ENCODE measurements around the gene SMIM23. TPM values are rescaled to one million over a fixed set of nuclear protein-coding genes. Genes with fewer than 3 reads are reported as not detected.

The SMIM23 gene
- polyA plus RNA-seq, 1 of the 3 experiments (the other 2 are of a cell fraction) = not detected

DNA sequence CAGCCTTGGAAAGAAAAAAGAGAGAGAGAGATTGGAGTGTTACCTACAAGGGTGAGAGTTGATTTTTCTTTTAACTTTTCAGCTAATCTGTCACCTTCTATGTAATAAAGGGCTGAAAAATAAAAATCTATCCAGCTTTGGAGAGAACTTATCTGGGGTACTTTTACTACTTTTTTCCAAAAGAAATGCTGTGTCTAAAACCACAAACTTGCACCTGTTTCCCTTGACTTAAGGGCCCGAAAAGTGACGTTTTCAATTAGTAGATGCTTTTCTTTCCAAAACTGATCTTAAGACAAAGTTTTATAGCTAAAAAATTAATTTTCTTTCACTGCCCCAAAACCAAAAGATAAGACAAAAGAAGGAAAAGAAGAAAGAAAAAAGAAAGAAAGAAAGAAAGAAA lies 48.8 kb downstream of the SMIM23 start:
- H3K36me3 ChIP-seq (replicated peaks in 1 of 2; ENCODE audit: control insufficient read depth in 1 of 2, insufficient read depth in 2 of 2, low read length in 1 of 2) = no peaks in the 10 kb centered on the region
- H2AFZ ChIP-seq (ENCODE audit: low read depth) = no peak overlapping the region
- no peak overlapping the region for H3K9ac ChIP-seq
- no peaks in the 10 kb centered on the region; the same call in 1 of the 2 replicates for H3K9me3 ChIP-seq
- DNase-seq = no peak
- no peak overlapping the region for H3K4me2 ChIP-seq
- 80% methylated on average over 2 of the region's 2 CpGs for WGBS (ENCODE audit: low lambda C conversion rate)
- no peaks in the 10 kb centered on the region for H3F3A ChIP-seq (replicated peaks; ENCODE audit: insufficient read depth)
- no peaks in the 10 kb centered on the region for H3K27me3 ChIP-seq (ENCODE audit: insufficient read depth)
- no peak overlapping the region for H3K4me3 ChIP-seq (ENCODE audit: low read depth in 2 of 2, low read length in 1 of 2)
- no peaks in the 10 kb centered on the region for H3K4me1 ChIP-seq (ENCODE audit: control insufficient read depth in 1 of 2, insufficient read depth in 2 of 2, low read depth in 1 of 2, low read length in 1 of 2)
- H4K20me1 ChIP-seq (ENCODE audit: insufficient read depth) = no peaks in the 10 kb centered on the region
- H3K9me2 ChIP-seq = no peaks in the 10 kb centered on the region
- ChIA-PET POLR2A (no interaction called here), CTCF (interaction anchor here (1.6 kb wide), 1 partner anchor 204 kb away, joined by 3 read pairs; no protein-coding TSS in a partner anchor)
- no peak overlapping the region for H3K27ac ChIP-seq (ENCODE audit: low read depth in 2 of 2, low read length in 1 of 2)
- H3K79me2 ChIP-seq (ENCODE audit: insufficient read depth) = no peaks in the 10 kb centered on the region
- TF ChIP-seq IRF3 (IDR thresholded peaks at IDR 0.05; ENCODE audit: low read depth, low read length) (no peak), FOSL2 (IDR thresholded peaks at IDR 0.05; ENCODE audit: borderline replicate concordance, low read depth) (no peak), JUND (IDR thresholded peaks at IDR 0.05) (no peak), RXRA (IDR thresholded peaks at IDR 0.05; ENCODE audit: borderline replicate concordance, low read depth) (no peak), FOXM1 (IDR thresholded peaks at IDR 0.05; ENCODE audit: low read depth) (no peak), ELF1 (IDR thresholded peaks at IDR 0.05) (no peak), MXI1 (IDR thresholded peaks at IDR 0.05; ENCODE audit: low read depth, low read length) (no peak), FOXJ3 (CRISPR knock-in tag; IDR thresholded peaks at IDR 0.05) (no peak), GABPA (IDR thresholded peaks at IDR 0.05; ENCODE audit: low read depth) (no peak)

DNA sequence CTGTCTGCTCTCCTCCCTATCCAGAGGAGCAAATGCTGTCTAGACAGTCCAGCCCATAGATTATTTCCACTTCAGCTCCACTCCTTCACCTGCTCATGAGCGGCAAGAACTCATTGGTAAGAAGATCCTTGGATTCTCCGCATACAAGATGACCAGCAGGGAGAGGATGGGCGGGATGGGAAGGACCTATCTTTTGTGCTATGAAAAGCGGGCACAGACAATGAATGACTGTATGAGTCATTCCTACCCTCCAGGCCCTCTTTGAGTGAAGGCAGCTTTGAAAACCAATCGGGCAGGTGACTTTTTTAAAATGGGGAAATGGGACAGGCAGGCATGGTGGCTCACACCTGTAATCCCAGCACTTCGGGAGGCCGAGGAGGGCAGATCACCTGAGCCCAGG lies 49.4 kb downstream of the SMIM23 start:
- no peaks in the 10 kb centered on the region for H3F3A ChIP-seq (replicated peaks; ENCODE audit: insufficient read depth)
- no peaks in the 10 kb centered on the region for H3K27me3 ChIP-seq (ENCODE audit: insufficient read depth)
- 75% methylated on average over 7 of the region's 7 CpGs for WGBS (ENCODE audit: low lambda C conversion rate)
- H3K79me2 ChIP-seq (ENCODE audit: insufficient read depth) = no peaks in the 10 kb centered on the region
- no peak overlapping the region for H3K9ac ChIP-seq
- H3K9me2 ChIP-seq = no peaks in the 10 kb centered on the region
- CTCF ChIA-PET = interaction anchor here (1.6 kb wide), 1 partner anchor 205 kb away, joined by 3 read pairs; no protein-coding TSS in a partner anchor
- DNase-seq = no peak
- no peak overlapping the region for H2AFZ ChIP-seq (ENCODE audit: low read depth)
- POLR2A ChIA-PET = interaction anchor here (0.7 kb wide), 1 partner anchor 1487 kb away, joined by 3 read pairs; no protein-coding TSS in a partner anchor
- no peaks in the 10 kb centered on the region for H3K4me1 ChIP-seq (ENCODE audit: control insufficient read depth in 1 of 2, insufficient read depth in 2 of 2, low read depth in 1 of 2, low read length in 1 of 2)
- H3K9me3 ChIP-seq = no peaks in the 10 kb centered on the region
- TF ChIP-seq, protein P1, sequence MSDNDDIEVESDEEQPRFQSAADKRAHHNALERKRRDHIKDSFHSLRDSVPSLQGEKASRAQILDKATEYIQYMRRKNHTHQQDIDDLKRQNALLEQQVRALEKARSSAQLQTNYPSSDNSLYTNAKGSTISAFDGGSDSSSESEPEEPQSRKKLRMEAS (IDR thresholded peaks at IDR 0.05; ENCODE audit: low read depth) = no peak
- TF ChIP-seq GABPA (IDR thresholded peaks at IDR 0.05; ENCODE audit: low read depth) = no peak
- no peak overlapping the region for H3K4me2 ChIP-seq
- H3K36me3 ChIP-seq (replicated peaks in 1 of 2; ENCODE audit: control insufficient read depth in 1 of 2, insufficient read depth in 2 of 2, low read length in 1 of 2) = no peaks in the 10 kb centered on the region
- H4K20me1 ChIP-seq (ENCODE audit: insufficient read depth) = no peaks in the 10 kb centered on the region
- H3K4me3 ChIP-seq (ENCODE audit: low read depth in 2 of 2, low read length in 1 of 2) = no peak overlapping the region
- no peak overlapping the region for H3K27ac ChIP-seq (ENCODE audit: low read depth in 2 of 2, low read length in 1 of 2)

- H3F3A ChIP-seq (replicated peaks; ENCODE audit: insufficient read depth) = no peaks in the 10 kb centered on the region
- H2AFZ ChIP-seq (ENCODE audit: low read depth) = no peak overlapping the region
- no peaks in the 10 kb centered on the region for H3K9me3 ChIP-seq
- no peaks in the 10 kb centered on the region for H3K9me2 ChIP-seq
- no peaks in the 10 kb centered on the region for H3K36me3 ChIP-seq (replicated peaks in 1 of 2; ENCODE audit: control insufficient read depth in 1 of 2, insufficient read depth in 2 of 2, low read length in 1 of 2)
- no peaks in the 10 kb centered on the region for H3K4me1 ChIP-seq (ENCODE audit: control insufficient read depth in 1 of 2, insufficient read depth in 2 of 2, low read depth in 1 of 2, low read length in 1 of 2)
- no peak for TF ChIP-seq MXI1 (IDR thresholded peaks at IDR 0.05; ENCODE audit: low read depth, low read length)
- TF ChIP-seq POLR2AphosphoS5 (IDR thresholded peaks at IDR 0.05; ENCODE audit: low read depth, low read length) = no peak
- TF ChIP-seq FOXM1 (IDR thresholded peaks at IDR 0.05; ENCODE audit: low read depth) = no peak
- TF ChIP-seq TCF12 (IDR thresholded peaks at IDR 0.05) = no peak
- TF ChIP-seq, protein P2, sequence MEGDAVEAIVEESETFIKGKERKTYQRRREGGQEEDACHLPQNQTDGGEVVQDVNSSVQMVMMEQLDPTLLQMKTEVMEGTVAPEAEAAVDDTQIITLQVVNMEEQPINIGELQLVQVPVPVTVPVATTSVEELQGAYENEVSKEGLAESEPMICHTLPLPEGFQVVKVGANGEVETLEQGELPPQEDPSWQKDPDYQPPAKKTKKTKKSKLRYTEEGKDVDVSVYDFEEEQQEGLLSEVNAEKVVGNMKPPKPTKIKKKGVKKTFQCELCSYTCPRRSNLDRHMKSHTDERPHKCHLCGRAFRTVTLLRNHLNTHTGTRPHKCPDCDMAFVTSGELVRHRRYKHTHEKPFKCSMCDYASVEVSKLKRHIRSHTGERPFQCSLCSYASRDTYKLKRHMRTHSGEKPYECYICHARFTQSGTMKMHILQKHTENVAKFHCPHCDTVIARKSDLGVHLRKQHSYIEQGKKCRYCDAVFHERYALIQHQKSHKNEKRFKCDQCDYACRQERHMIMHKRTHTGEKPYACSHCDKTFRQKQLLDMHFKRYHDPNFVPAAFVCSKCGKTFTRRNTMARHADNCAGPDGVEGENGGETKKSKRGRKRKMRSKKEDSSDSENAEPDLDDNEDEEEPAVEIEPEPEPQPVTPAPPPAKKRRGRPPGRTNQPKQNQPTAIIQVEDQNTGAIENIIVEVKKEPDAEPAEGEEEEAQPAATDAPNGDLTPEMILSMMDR (IDR thresholded peaks at IDR 0.05) = no peak
- no peak for TF ChIP-seq USF2 (IDR thresholded peaks at IDR 0.05; ENCODE audit: borderline replicate concordance, low read depth, low read length)
- no peak for TF ChIP-seq TAF1 (IDR thresholded peaks at IDR 0.05; ENCODE audit: borderline replicate concordance, low read depth, low read length)
- no peak for TF ChIP-seq IRF3 (IDR thresholded peaks at IDR 0.05; ENCODE audit: low read depth, low read length)
- no peak for TF ChIP-seq FOSL2 (IDR thresholded peaks at IDR 0.05; ENCODE audit: borderline replicate concordance, low read depth)
- TF ChIP-seq MEF2A (IDR thresholded peaks at IDR 0.05; ENCODE audit: borderline replicate concordance, low read depth) = no peak
- TF ChIP-seq NFIC (IDR thresholded peaks at IDR 0.05; ENCODE audit: borderline replicate concordance) = no peak
- no peak for TF ChIP-seq YY1 (IDR thresholded peaks at IDR 0.05; ENCODE audit: low read depth)
- CTCF ChIA-PET = interaction anchor here (0.9 kb wide), 1 partner anchor 418 kb away, joined by 3 read pairs; the partner anchor contains the start of gene FGF18
- no peak overlapping the region for H3K9ac ChIP-seq
- H3K4me2 ChIP-seq = no peak overlapping the region
- no peaks in the 10 kb centered on the region for H4K20me1 ChIP-seq (ENCODE audit: insufficient read depth)
- H3K27me3 ChIP-seq (ENCODE audit: insufficient read depth) = no peaks in the 10 kb centered on the region
- no peak overlapping the region for H3K4me3 ChIP-seq (ENCODE audit: low read depth in 2 of 2, low read length in 1 of 2)
- H3K27ac ChIP-seq (ENCODE audit: low read depth in 2 of 2, low read length in 1 of 2) = no peak overlapping the region
- no peak for DNase-seq
- POLR2A ChIA-PET = no interaction called here
- no peaks in the 10 kb centered on the region for H3K79me2 ChIP-seq (ENCODE audit: insufficient read depth)
Observed at GRCh38 chr5:171837522-171837921, 51.9 kb downstream of the SMIM23 start.
